ENCODE measurements around the gene TRIM67. TPM values are rescaled to one million over a fixed set of nuclear protein-coding genes. Genes with fewer than 3 reads are reported as not detected.

TRIM67 gene
- total RNA-seq, 1 donor from 2014 or later: 0.32 TPM

DNA sequence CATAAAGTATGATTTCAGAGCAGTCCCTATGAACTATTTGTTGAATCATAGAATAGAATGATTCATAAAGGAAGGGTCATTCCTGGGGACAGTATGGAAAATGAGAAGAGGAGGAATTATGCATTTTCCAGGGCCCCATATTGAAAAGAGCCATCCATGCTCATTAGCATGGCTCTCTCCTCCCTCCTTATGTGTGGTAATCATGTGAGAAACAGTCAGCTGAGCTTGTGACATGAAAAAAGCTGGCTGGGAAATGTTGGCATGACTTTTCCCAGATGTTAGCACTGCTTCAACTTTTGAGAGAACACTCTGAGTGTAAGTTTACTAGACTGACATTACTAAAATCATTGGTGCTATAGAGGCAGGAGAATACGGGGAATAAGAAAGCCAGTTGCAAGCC is 16.1 kb downstream of the TRIM67 start:
- Mint-ChIP-seq H3K4me3 (ENCODE audit: unreplicated experiment) (no peak overlapping the region), H3K9me3 (ENCODE audit: unreplicated experiment) (peaks cover 6% of the 10 kb centered on the region), H3K27ac (ENCODE audit: unreplicated experiment) (no peak overlapping the region), H3K4me1 (ENCODE audit: unreplicated experiment) (no peaks in the 10 kb centered on the region), H3K27me3 (ENCODE audit: unreplicated experiment) (peaks cover 45% of the 10 kb centered on the region), H3K36me3 (ENCODE audit: unreplicated experiment) (no peaks in the 10 kb centered on the region)
- TF ChIP-seq CTCF (IDR thresholded peaks at IDR 0.05): no peak
- DNase-seq (ENCODE audit: extremely low spot score, unreplicated experiment): no peak

DNA sequence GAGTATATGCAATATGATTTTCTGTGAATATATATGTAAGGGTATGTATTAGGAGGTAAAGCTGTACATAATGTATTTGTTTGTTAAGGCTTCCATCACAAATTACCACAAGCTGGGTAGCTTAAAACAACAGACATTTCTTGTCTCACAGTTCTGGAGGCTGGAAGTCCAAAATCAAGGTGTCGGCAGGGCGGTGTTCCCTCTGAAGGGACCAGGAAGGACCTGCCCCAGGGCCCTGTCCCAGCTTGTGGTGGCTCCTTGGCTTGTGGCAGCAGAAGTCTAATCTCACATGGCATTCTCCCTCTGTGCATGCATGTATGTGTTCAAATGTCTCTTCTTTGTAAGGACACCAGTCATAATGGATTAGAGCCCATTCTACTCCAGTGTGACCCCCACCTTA is 17.1 kb downstream of the TRIM67 start:
- peaks cover 6% of the 10 kb centered on the region for H3K9me3 Mint-ChIP-seq (ENCODE audit: unreplicated experiment)
- peaks cover 46% of the 10 kb centered on the region for H3K27me3 Mint-ChIP-seq (ENCODE audit: unreplicated experiment)
- H3K4me1 Mint-ChIP-seq (ENCODE audit: unreplicated experiment): no peaks in the 10 kb centered on the region
- no peak overlapping the region for H3K4me3 Mint-ChIP-seq (ENCODE audit: unreplicated experiment)
- H3K36me3 Mint-ChIP-seq (ENCODE audit: unreplicated experiment): no peaks in the 10 kb centered on the region
- no peak for TF ChIP-seq CTCF (IDR thresholded peaks at IDR 0.05)
- no peak overlapping the region for H3K27ac Mint-ChIP-seq (ENCODE audit: unreplicated experiment)
- DNase-seq (ENCODE audit: extremely low spot score, unreplicated experiment): no peak

- Mint-ChIP-seq H3K27ac (ENCODE audit: unreplicated experiment) (no peak overlapping the region), H3K36me3 (ENCODE audit: unreplicated experiment) (no peaks in the 10 kb centered on the region), H3K9me3 (ENCODE audit: unreplicated experiment) (peaks cover 6% of the 10 kb centered on the region), H3K27me3 (ENCODE audit: unreplicated experiment) (peaks cover 48% of the 10 kb centered on the region), H3K4me3 (ENCODE audit: unreplicated experiment) (no peak overlapping the region), H3K4me1 (ENCODE audit: unreplicated experiment) (no peaks in the 10 kb centered on the region)
- DNase-seq (ENCODE audit: extremely low spot score, unreplicated experiment): no peak
- TF ChIP-seq CTCF (IDR thresholded peaks at IDR 0.05): no peak
Measured at GRCh38 chr1:231180034-231180433, 18.2 kb downstream of the TRIM67 start.

DNA sequence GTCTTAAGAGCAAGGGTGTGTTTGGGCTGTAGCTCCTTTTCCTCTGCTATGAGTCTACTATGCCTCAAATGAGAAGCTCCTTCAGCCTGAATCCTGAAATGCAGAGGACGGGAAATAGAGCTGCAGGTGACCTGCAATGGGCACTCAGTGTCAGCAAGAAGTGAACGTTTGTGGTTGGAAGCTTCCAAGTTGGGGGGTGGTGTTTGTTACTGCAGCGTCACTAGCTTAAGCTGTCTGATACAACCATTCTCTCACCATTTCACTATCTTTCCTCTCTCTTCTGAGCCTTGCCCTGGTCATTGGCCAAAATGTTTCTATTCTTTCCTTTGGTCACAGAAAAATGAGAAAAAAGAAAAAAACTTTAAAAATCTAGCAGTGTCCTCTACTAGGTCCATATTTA is 19.4 kb downstream of the TRIM67 start:
- Mint-ChIP-seq H3K4me1 (ENCODE audit: unreplicated experiment) (no peaks in the 10 kb centered on the region), H3K27me3 (ENCODE audit: unreplicated experiment) (peaks cover 45% of the 10 kb centered on the region), H3K9me3 (ENCODE audit: unreplicated experiment) (peaks cover 6% of the 10 kb centered on the region), H3K27ac (ENCODE audit: unreplicated experiment) (no peak overlapping the region), H3K36me3 (ENCODE audit: unreplicated experiment) (no peaks in the 10 kb centered on the region), H3K4me3 (ENCODE audit: unreplicated experiment) (no peak overlapping the region)
- no peak for DNase-seq (ENCODE audit: extremely low spot score, unreplicated experiment)
- TF ChIP-seq CTCF (IDR thresholded peaks at IDR 0.05): no peak

DNA sequence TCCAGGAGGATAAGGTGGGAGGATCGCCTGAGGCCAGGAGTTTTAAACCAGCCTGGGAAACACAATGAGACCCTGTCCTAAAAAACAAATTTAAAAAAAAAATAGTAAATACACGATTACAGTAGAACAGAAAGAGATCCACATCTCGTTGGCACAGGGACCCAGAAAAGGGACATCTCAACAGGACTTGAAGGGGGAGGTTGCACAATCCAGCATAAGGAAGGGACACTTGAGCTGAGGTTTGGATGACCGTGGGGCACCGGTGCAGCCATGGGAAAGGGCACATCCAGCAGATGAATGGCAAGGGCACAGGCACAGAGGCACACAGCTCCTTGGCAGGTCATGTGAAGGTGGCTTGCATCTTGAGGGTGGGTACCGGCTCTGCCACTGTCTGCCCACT is 20.5 kb downstream of the TRIM67 start:
- Mint-ChIP-seq H3K36me3 (ENCODE audit: unreplicated experiment) (no peaks in the 10 kb centered on the region), H3K27me3 (ENCODE audit: unreplicated experiment) (peaks cover 37% of the 10 kb centered on the region), H3K27ac (ENCODE audit: unreplicated experiment) (no peak overlapping the region), H3K4me1 (ENCODE audit: unreplicated experiment) (no peaks in the 10 kb centered on the region), H3K9me3 (ENCODE audit: unreplicated experiment) (peaks cover 6% of the 10 kb centered on the region), H3K4me3 (ENCODE audit: unreplicated experiment) (no peak overlapping the region)
- TF ChIP-seq CTCF (IDR thresholded peaks at IDR 0.05): no peak
- no peak for DNase-seq (ENCODE audit: extremely low spot score, unreplicated experiment)

Data from osteocyte (in vitro differentiated cells).